K562 (cell line): ENCODE results near the gene P2RX3. TPM values are rescaled to one million over a fixed set of nuclear protein-coding genes. Genes with fewer than 3 reads are reported as not detected.

Experiments
- EHMT2 ChIP-seq: fragments of 450-650 bp; IDR thresholded peaks from 2 replicates; pipeline ENCODE4 v1.6.1; 2018; ENCODE audit warnings: antibody characterized with exemption
- L3MBTL2 ChIP-seq: fragments of 450-650 bp; IDR thresholded peaks from 2 replicates; pipeline ENCODE4 v1.6.1; 2016; ENCODE audit warnings: mild to moderate bottlenecking, moderate library complexity
- NCOA1 ChIP-seq: fragments of 450-650 bp; IDR thresholded peaks from 2 replicates; pipeline ENCODE4 v1.6.1; 2016; ENCODE audit warnings: low read depth
- SMARCB1 ChIP-seq: IDR thresholded peaks from 2 replicates; pipeline ENCODE4 v1.6.1; 2011; ENCODE audit warnings: improper control_type of control experiment, low read depth; ENCODE audit not compliant: insufficient read length
- SREBF2 ChIP-seq: sonication (generic); formaldehyde crosslinking; IDR thresholded peaks from 2 replicates; pipeline ENCODE4 v1.4.0; 2020; ENCODE audit warnings: mild to moderate bottlenecking, missing genetic modification reagents
- TCF3 ChIP-seq: sonication (generic); formaldehyde crosslinking; IDR thresholded peaks from 2 replicates; pipeline ENCODE4 v1.4.0; 2020; ENCODE audit warnings: mild to moderate bottlenecking, missing genetic modification reagents
- TEAD4 ChIP-seq, 2 experiments: sonication (generic) in 1 of 2; formaldehyde crosslinking in 1 of 2; IDR thresholded peaks; 2 replicates each; pipeline versions ENCODE4 v1.6.1 to v1.8.0; 2012 to 2022; ENCODE audit warnings: borderline replicate concordance in 1 of 2, inconsistent platforms in 1 of 2, low read length in 1 of 2, mild to moderate bottlenecking in 1 of 2, missing genetic modification reagents in 1 of 2
- XRCC3 ChIP-seq: fragments of 450-650 bp; IDR thresholded peaks from 2 replicates; pipeline ENCODE4 v1.6.1; 2017; ENCODE audit warnings: mild to moderate bottlenecking, moderate library complexity
- ZC3H8 ChIP-seq: fragments of 450-650 bp; IDR thresholded peaks from 2 replicates; pipeline ENCODE4 v1.6.1; 2017
- polyA plus RNA-seq, 8 experiments: library from polyadenylated mRNA; depleted of rRNA in 4 of 8; stranded (reverse) in 5 of 8; unstranded in 3 of 8; fragments of >200 nt; fragmentation: Nextera tagmentation in 2 of 8; fragmentation: Illumina TruSeq in 1 of 8; extraction: Ambion mirVana in 2 of 8; extraction: Trizol in 1 of 8; gene quantifications; 2 replicates each; pipeline versions ENCODE4 v1.2.1 to v1.2.3, GENCODE V29; 2011 to 2014; ENCODE audit warnings: inconsistent platforms in 1 of 8, missing spikeins in 1 of 8
- total RNA-seq, 7 experiments: library from RNA; depleted of rRNA in 6 of 7; stranded (reverse); fragments of >200 nt in 6 of 7; fragmentation: Illumina TruSeq in 2 of 7; extraction: Trizol in 2 of 7; gene quantifications; 2 replicates each; pipeline versions ENCODE4 v1.2.1 to v1.2.3, GENCODE V29; 2011 to 2021; ENCODE audit warnings: low replicate concordance in 1 of 7
- TF ChIP-seq, protein P1 (sequence below), 2 experiments: fragments of 450-650 bp in 1 of 2; sonication (generic) in 1 of 2; formaldehyde crosslinking in 1 of 2; IDR thresholded peaks in 1 of 2; conservative IDR thresholded peaks in 1 of 2; 2 replicates each; pipeline versions ENCODE4 v1.6.1 to v1.8.1; 2016 to 2023; ENCODE audit warnings: mild to moderate bottlenecking in 2 of 2, moderate library complexity in 2 of 2, inconsistent platforms in 1 of 2, missing genetic modification reagents in 1 of 2
- TF ChIP-seq, protein P2 (sequence below): fragments of 250-450 bp; sonication (Bioruptor Pico); IDR thresholded peaks from 2 replicates; pipeline ENCODE4 v1.5.0; 2022; ENCODE audit warnings: mild to moderate bottlenecking
- TF ChIP-seq, protein P3 (sequence below): sonication (generic); formaldehyde crosslinking; IDR thresholded peaks from 2 replicates; pipeline ENCODE4 v1.8.0; 2022; ENCODE audit warnings: mild to moderate bottlenecking, missing genetic modification reagents
- TF ChIP-seq, protein P4 (sequence below), 2 experiments: fragments of 450-650 bp in 1 of 2; IDR thresholded peaks; 2 replicates each; pipeline ENCODE4 v1.6.1; 2011 to 2017; ENCODE audit warnings: low read depth in 2 of 2, antibody characterized with exemption in 1 of 2, borderline replicate concordance in 1 of 2, low read length in 1 of 2, mild to moderate bottlenecking in 1 of 2, mixed read lengths in 1 of 2; ENCODE audit not compliant: control insufficient read depth in 1 of 2

The P2RX3 gene
- total and polyA plus RNA-seq, 9 of the 15 experiments (the other 6 are each of a cell fraction or from before 2014, with no cell fraction given), result not detected

DNA sequence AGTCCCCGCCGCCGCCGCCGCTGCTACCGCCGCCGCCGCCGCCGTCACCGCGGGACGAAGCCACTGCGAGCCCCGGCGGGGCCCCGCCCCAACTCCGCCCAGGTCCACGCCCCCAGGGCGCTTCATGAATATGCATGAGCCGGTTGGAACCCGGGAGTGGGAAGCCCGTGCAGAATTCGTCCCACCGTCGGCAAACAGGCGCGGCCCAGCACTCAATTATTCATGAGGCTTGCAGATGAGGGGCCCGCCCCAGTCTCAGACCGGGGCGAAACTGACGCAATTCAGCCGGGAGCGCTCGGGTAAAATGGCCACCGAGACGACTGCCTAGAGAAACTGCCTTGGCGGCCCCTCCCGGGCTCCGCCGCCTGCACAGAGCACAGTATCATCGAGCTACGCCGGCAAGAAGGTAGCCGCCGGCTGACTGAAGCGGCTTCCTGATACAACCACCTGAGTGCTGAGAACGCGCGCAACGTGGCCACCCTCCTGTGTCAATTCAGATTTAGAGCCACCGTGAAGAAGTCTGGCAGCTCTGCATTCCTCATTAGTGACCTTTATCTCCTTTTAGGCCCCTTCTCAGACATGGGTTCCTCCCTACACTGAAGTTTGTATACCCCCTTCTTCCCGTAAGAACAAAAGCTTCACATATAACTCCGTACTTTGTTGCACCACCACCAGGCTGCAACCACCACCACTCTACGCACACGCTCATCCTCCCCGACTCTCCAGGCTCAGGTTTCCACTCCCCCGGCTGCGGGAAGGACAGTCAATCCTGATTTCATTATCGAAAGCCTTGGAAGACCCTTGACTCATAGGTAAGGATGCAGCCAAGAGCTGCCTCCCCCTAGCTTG is 13.0 kb upstream of the P2RX3 start, which contains the start of gene TNKS1BP1 (continued):
- TF ChIP-seq, protein P1, sequence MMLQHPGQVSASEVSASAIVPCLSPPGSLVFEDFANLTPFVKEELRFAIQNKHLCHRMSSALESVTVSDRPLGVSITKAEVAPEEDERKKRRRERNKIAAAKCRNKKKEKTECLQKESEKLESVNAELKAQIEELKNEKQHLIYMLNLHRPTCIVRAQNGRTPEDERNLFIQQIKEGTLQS (IDR thresholded peaks at IDR 0.05), result peak; percentile 93
- TF ChIP-seq, protein P1 (CRISPR knock-in tag; conservative IDR thresholded peaks at IDR 0.05), result 0 out of 2 replicates have a peak, but pooled peaks have one; percentile 44
- peak; percentile 22; the same call in 1 of the 2 replicates for TF ChIP-seq TCF3 (CRISPR knock-in tag)
- no peak for TF ChIP-seq EHMT2
- TF ChIP-seq XRCC3, result no peak
- TF ChIP-seq L3MBTL2, result peak; percentile 57; the same call in 1 of the 2 replicates
- TF ChIP-seq, protein P2, sequence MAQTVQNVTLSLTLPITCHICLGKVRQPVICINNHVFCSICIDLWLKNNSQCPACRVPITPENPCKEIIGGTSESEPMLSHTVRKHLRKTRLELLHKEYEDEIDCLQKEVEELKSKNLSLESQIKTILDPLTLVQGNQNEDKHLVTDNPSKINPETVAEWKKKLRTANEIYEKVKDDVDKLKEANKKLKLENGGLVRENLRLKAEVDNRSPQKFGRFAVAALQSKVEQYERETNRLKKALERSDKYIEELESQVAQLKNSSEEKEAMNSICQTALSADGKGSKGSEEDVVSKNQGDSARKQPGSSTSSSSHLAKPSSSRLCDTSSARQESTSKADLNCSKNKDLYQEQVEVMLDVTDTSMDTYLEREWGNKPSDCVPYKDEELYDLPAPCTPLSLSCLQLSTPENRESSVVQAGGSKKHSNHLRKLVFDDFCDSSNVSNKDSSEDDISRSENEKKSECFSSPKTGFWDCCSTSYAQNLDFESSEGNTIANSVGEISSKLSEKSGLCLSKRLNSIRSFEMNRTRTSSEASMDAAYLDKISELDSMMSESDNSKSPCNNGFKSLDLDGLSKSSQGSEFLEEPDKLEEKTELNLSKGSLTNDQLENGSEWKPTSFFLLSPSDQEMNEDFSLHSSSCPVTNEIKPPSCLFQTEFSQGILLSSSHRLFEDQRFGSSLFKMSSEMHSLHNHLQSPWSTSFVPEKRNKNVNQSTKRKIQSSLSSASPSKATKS (CRISPR knock-in tag), result peak; percentile 40; the same call in 1 of the 2 replicates
- no peak for TF ChIP-seq SREBF2 (CRISPR knock-in tag)
- TF ChIP-seq NCOA1, result no peak
- TF ChIP-seq ZC3H8, result no peak
- 0 out of 2 replicates have a peak, but pooled peaks have one; percentile 1 for TF ChIP-seq TEAD4 (IDR thresholded peaks at IDR 0.05; ENCODE audit: low read length)
- TF ChIP-seq TEAD4 (CRISPR knock-in tag; IDR thresholded peaks at IDR 0.05; ENCODE audit: borderline replicate concordance), result no peak
- no peak for TF ChIP-seq SMARCB1
- TF ChIP-seq, protein P3, sequence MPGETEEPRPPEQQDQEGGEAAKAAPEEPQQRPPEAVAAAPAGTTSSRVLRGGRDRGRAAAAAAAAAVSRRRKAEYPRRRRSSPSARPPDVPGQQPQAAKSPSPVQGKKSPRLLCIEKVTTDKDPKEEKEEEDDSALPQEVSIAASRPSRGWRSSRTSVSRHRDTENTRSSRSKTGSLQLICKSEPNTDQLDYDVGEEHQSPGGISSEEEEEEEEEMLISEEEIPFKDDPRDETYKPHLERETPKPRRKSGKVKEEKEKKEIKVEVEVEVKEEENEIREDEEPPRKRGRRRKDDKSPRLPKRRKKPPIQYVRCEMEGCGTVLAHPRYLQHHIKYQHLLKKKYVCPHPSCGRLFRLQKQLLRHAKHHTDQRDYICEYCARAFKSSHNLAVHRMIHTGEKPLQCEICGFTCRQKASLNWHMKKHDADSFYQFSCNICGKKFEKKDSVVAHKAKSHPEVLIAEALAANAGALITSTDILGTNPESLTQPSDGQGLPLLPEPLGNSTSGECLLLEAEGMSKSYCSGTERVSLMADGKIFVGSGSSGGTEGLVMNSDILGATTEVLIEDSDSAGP (CRISPR knock-in tag), result no peak
- TF ChIP-seq, protein P4, sequence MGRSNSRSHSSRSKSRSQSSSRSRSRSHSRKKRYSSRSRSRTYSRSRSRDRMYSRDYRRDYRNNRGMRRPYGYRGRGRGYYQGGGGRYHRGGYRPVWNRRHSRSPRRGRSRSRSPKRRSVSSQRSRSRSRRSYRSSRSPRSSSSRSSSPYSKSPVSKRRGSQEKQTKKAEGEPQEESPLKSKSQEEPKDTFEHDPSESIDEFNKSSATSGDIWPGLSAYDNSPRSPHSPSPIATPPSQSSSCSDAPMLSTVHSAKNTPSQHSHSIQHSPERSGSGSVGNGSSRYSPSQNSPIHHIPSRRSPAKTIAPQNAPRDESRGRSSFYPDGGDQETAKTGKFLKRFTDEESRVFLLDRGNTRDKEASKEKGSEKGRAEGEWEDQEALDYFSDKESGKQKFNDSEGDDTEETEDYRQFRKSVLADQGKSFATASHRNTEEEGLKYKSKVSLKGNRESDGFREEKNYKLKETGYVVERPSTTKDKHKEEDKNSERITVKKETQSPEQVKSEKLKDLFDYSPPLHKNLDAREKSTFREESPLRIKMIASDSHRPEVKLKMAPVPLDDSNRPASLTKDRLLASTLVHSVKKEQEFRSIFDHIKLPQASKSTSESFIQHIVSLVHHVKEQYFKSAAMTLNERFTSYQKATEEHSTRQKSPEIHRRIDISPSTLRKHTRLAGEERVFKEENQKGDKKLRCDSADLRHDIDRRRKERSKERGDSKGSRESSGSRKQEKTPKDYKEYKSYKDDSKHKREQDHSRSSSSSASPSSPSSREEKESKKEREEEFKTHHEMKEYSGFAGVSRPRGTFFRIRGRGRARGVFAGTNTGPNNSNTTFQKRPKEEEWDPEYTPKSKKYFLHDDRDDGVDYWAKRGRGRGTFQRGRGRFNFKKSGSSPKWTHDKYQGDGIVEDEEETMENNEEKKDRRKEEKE (IDR thresholded peaks at IDR 0.05; ENCODE audit: borderline replicate concordance in 1 of 2, control insufficient read depth in 1 of 2, low read depth in 2 of 2, low read length in 1 of 2), result 0 out of 4 replicates have a peak, but pooled peaks of 1 of the 2 experiments have one; percentile 32
